ENCODE measurements around the gene FAM222B.
"Not testable (repeated sequence)": the region's sequence is repeated elsewhere in the genome, so short reads cannot be mapped to it uniquely, and the experiment has no call there.

Gene FAM222B

GRCh38 chr17:28842282-28843012 is at the start of gene FAM222B:
FAM222B (minus strand) TSS chr17:28842790; CDS start chr17:28766667, 76,123 bp downstream.
- DNase-seq: peak; percentile 91

GRCh38 chr17:28892024-28892423 is 49.4 kb upstream of the FAM222B start:
- no peak for DNase-seq

GRCh38 chr17:28891201-28891600 is 48.6 kb upstream of the FAM222B start:
- DNase-seq: no peak

GRCh38 chr17:28889996-28890395 is 47.4 kb upstream of the FAM222B start:
- DNase-seq: no peak

GRCh38 chr17:28888832-28889231 is 46.2 kb upstream of the FAM222B start:
- DNase-seq: no peak

GRCh38 chr17:28887871-28888471 is 45.4 kb upstream of the FAM222B start:
- DNase-seq: no peak

GRCh38 chr17:28885951-28886350 is 43.4 kb upstream of the FAM222B start:
- DNase-seq: no peak

- DNase-seq: no peak
Measured at GRCh38 chr17:28885363-28885762, 42.8 kb upstream of the FAM222B start.

GRCh38 chr17:28883967-28884702 is 41.5 kb upstream of the FAM222B start:
- DNase-seq: no peak

- DNase-seq: no peak
Measured at GRCh38 chr17:28882154-28882895, 39.7 kb upstream of the FAM222B start.

- DNase-seq: no peak
Measured at GRCh38 chr17:28881533-28882056, 39.0 kb upstream of the FAM222B start.

GRCh38 chr17:28880572-28880945 is 38.0 kb upstream of the FAM222B start:
- no peak for DNase-seq

- no peak for DNase-seq
Measured at GRCh38 chr17:28879886-28880571, 37.4 kb upstream of the FAM222B start.

- no peak for DNase-seq
Measured at GRCh38 chr17:28878981-28879380, 36.4 kb upstream of the FAM222B start.

- DNase-seq: no peak
Measured at GRCh38 chr17:28878158-28878910, 35.7 kb upstream of the FAM222B start.

- DNase-seq: not testable (repeated sequence)
Measured at GRCh38 chr17:28877150-28877711, 34.6 kb upstream of the FAM222B start.

GRCh38 chr17:28875848-28876550 is 33.4 kb upstream of the FAM222B start:
- DNase-seq: no peak

- DNase-seq: no peak
Measured at GRCh38 chr17:28874750-28875149, 32.2 kb upstream of the FAM222B start.

GRCh38 chr17:28873839-28874238 is 31.2 kb upstream of the FAM222B start:
- DNase-seq: no peak

GRCh38 chr17:28871056-28871579 is 28.5 kb upstream of the FAM222B start:
- DNase-seq: no peak

Measured in retina (tissue), 1 donor.